ENCODE results near the gene PPP2R2D. TPM values are rescaled to one million over a fixed set of nuclear protein-coding genes. Genes with fewer than 3 reads are reported as not detected.
"Not testable (repeated sequence)": the region's sequence is repeated elsewhere in the genome, so short reads cannot be mapped to it uniquely, and the experiment has no call there.

PPP2R2D gene
- total RNA-seq, 4 donors from 2014 or later = 38.2 to 49.7 (median 41.0) TPM

- Histone ChIP-seq H3K4me1 (peaks cover 27 to 42% (median 40%) of the 10 kb centered on the region in 4 donors), H3K27ac (replicated peaks in 1 of 4) (peak overlapping the region; percentile 69 to 85 (median 76)), H3K36me3 (no peaks in the 10 kb centered on the region), H3K27me3 (no peaks in the 10 kb centered on the region), H3K4me3 (peak overlapping the region; percentile 81 to 99 (median 90)), H3K9me3 (no peaks in the 10 kb centered on the region)
- 65% methylated on average over 20 of the region's 21 CpGs for WGBS
- intact Hi-C loops (cut with DNase I) = loop anchor here (5.0 kb wide), 3 partner anchors 40 to 325 kb away; partner anchors contain the start of genes PPP2R2D and STK32C
- TF ChIP-seq EP300 (IDR thresholded peaks at IDR 0.05) (no peak), POLR2AphosphoS5 (IDR thresholded peaks at IDR 0.05) (no peak), CTCF (IDR thresholded peaks at IDR 0.05) (no peak), POLR2A (IDR thresholded peaks at IDR 0.05; ENCODE audit: low read depth) (no peak)
- DNase-seq (ENCODE audit: extremely low spot score) = no peak
Observed at GRCh38 chr10:131982796-131983195, 82.0 kb downstream of the PPP2R2D start.

GRCh38 chr10:131983780-131984179, 83.0 kb downstream of the PPP2R2D start:
- H3K9me3 ChIP-seq = no peaks in the 10 kb centered on the region
- peaks cover 23 to 35% (median 31%) of the 10 kb centered on the region in 4 donors for H3K4me1 ChIP-seq
- TF ChIP-seq POLR2AphosphoS5 (IDR thresholded peaks at IDR 0.05) = no peak
- TF ChIP-seq EP300 (IDR thresholded peaks at IDR 0.05) = no peak
- TF ChIP-seq CTCF (IDR thresholded peaks at IDR 0.05) = no peak
- no peak for TF ChIP-seq POLR2A (IDR thresholded peaks at IDR 0.05; ENCODE audit: low read depth)
- no peaks in the 10 kb centered on the region for H3K27me3 ChIP-seq
- H3K36me3 ChIP-seq = no peaks in the 10 kb centered on the region
- intact Hi-C loops (cut with DNase I) = loop anchor here (5.0 kb wide), 3 partner anchors 39 to 324 kb away; partner anchors contain the start of genes PPP2R2D and STK32C
- no peak for DNase-seq (ENCODE audit: extremely low spot score)
- H3K27ac ChIP-seq (replicated peaks in 1 of 4) = no peak overlapping the region
- H3K4me3 ChIP-seq = no peak overlapping the region
- 82% methylated on average over 6 of the region's 6 CpGs for WGBS

- H3K27ac ChIP-seq (replicated peaks in 1 of 4); intact Hi-C loops (cut with DNase I); H3K27me3 ChIP-seq; DNase-seq (ENCODE audit: extremely low spot score); H3K36me3 ChIP-seq; H3K4me3 ChIP-seq; H3K4me1 ChIP-seq; H3K9me3 ChIP-seq: not testable (repeated sequence)
- 94% methylated on average over 7 of the region's 7 CpGs for WGBS
Observed at GRCh38 chr10:131986851-131987250, 86.0 kb downstream of the PPP2R2D start.

GRCh38 chr10:131987301-131987700, 86.5 kb downstream of the PPP2R2D start:
- WGBS = 93% methylated on average over 5 of the region's 5 CpGs
- H3K27ac ChIP-seq (replicated peaks in 1 of 4); H3K36me3 ChIP-seq; DNase-seq (ENCODE audit: extremely low spot score); H3K4me1 ChIP-seq; intact Hi-C loops (cut with DNase I); H3K9me3 ChIP-seq; H3K27me3 ChIP-seq; H3K4me3 ChIP-seq: not testable (repeated sequence)

- H3K36me3 ChIP-seq; H3K27me3 ChIP-seq; intact Hi-C loops (cut with DNase I); H3K27ac ChIP-seq (replicated peaks in 1 of 4); H3K9me3 ChIP-seq; DNase-seq (ENCODE audit: extremely low spot score); H3K4me1 ChIP-seq; H3K4me3 ChIP-seq: not testable (repeated sequence)
- WGBS = 98% methylated on average over 3 of the region's 3 CpGs
Observed at GRCh38 chr10:131987786-131988185, 87.0 kb downstream of the PPP2R2D start.

GRCh38 chr10:131991726-131992125, 90.9 kb downstream of the PPP2R2D start:
- TF ChIP-seq POLR2AphosphoS5 (IDR thresholded peaks at IDR 0.05) (no peak), EP300 (IDR thresholded peaks at IDR 0.05) (no peak), POLR2A (IDR thresholded peaks at IDR 0.05; ENCODE audit: low read depth) (no peak), CTCF (IDR thresholded peaks at IDR 0.05) (no peak)
- intact Hi-C loops (cut with DNase I) = no loop called here
- Histone ChIP-seq H3K27me3 (no peaks in the 10 kb centered on the region), H3K27ac (replicated peaks in 1 of 4) (no peak overlapping the region), H3K9me3 (no peaks in the 10 kb centered on the region), H3K36me3 (no peaks in the 10 kb centered on the region), H3K4me1 (peaks cover 5 to 15% (median 5%) of the 10 kb centered on the region in 4 donors), H3K4me3 (no peak overlapping the region)
- no peak for DNase-seq (ENCODE audit: extremely low spot score)
- 90% methylated on average over 3 of the region's 3 CpGs for WGBS
